Measurements from ENCODE around the gene CATSPERE. TPM values are rescaled to one million over a fixed set of nuclear protein-coding genes. Genes with fewer than 3 reads are reported as not detected.
A peak's percentile ranks its signal among the peaks of the same experiment; 100 is the strongest.

The CATSPERE gene
- total and polyA plus RNA-seq, 9 of the 15 experiments (the other 6 are each of a cell fraction or from before 2014, with no cell fraction given) = 0.06 to 0.16 (median 0.09) TPM; not detected in 3

- TF ChIP-seq CHD7 (IDR thresholded peaks at IDR 0.05; ENCODE audit: low read depth, low read length) (no peak), POLR2G (IDR thresholded peaks at IDR 0.05; ENCODE audit: low read depth, low read length) (no peak), SAFB (IDR thresholded peaks at IDR 0.05; ENCODE audit: borderline replicate concordance, low read depth, low read length) (no peak), L3MBTL2 (IDR thresholded peaks at IDR 0.05) (peak; percentile 58; the same call in 1 of the 2 replicates), FUS (optimal IDR thresholded peaks at IDR 0.05; ENCODE audit: low read depth, low read length) (no peak), E2F6 (IDR thresholded peaks at IDR 0.05; ENCODE audit: borderline replicate concordance in 1 of 2, extremely low read depth in 1 of 2, insufficient read depth in 1 of 2, insufficient read length in 1 of 2, low read depth in 1 of 2, low read length in 1 of 2, poor library complexity in 1 of 2, severe bottlenecking in 1 of 2) (no peak), RCOR1 (IDR thresholded peaks at IDR 0.05; ENCODE audit: borderline replicate concordance in 1 of 2, low read depth in 2 of 2, low read length in 2 of 2) (peak in 1 of 2 experiments; percentile 64; a peak in 1 of 4 replicates), SIN3B (IDR thresholded peaks at IDR 0.05; ENCODE audit: low read depth) (no peak), TEAD4 (IDR thresholded peaks at IDR 0.05; ENCODE audit: low read length) (no peak), TEAD4 (CRISPR knock-in tag; IDR thresholded peaks at IDR 0.05; ENCODE audit: borderline replicate concordance) (no peak), PRPF4 (IDR thresholded peaks at IDR 0.05; ENCODE audit: insufficient read depth, low read depth, low read length, poor library complexity, severe bottlenecking) (no peak), DPF2 (IDR thresholded peaks at IDR 0.05) (peak; percentile 59)
These were observed 4.5 kb upstream of the CATSPERE start (continued) for GRCh38 chr1:244456586-244456985.
